Stimulated activated CD4-positive, alpha-beta T cell treated with anti-CD3 and anti-CD28 coated beads, Interleukin-4, amount 100 ng/mL, for 48 hours (primary cell): Measurements from ENCODE around the gene DNASE1L2.
"Not testable (repeated sequence)": the region's sequence is repeated elsewhere in the genome, so short reads cannot be mapped to it uniquely, and the experiment has no call there.

Source experiments
- DNase-seq, 2 donors: peaks; one replicate each; pipeline ENCODE4 v3.0.0-alpha.2; 2020; ENCODE audit warnings: low read depth in 2 of 2

The DNASE1L2 gene

DNA sequence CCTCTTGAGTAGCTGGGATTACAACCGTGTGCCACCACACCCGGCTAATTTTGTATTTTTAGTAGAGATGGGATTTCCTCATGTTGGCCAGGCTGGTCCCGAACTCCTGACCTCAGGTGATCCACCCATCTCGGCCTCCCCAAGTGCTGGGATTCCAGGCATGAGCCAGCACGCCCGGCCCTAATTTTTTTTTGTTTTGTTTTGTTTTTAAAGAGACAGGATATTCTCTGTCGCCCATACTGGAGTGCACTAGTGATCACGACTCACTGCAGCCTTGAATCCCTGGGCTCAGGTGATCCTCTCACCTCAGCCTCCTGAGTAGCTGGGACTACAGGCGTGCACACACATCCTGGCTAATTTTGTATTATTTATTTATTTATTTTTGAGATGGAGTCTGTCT lies 4.1 kb downstream of the DNASE1L2 start:
- DNase-seq = not testable (repeated sequence)

DNA sequence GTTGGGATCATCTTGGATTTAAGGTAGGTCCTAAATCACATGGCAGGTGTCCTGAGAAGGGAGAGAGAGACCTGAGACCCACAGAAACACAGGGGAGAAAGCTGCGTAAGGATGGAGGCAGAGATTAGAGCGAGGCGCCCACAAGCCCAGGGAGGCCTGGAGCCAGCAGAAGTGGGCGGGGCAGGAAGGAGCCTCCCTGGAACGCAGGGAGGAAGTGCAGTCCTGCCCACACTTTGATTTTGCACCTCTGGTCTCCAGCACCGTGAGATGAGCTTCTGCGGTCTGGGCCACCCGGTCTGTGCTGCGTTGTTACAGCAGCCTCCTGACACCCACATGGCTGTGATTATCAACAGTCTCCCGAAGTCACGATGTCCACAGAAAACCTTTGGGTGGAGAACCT lies 6.4 kb downstream of the DNASE1L2 start:
- DNase-seq = no peak

DNA sequence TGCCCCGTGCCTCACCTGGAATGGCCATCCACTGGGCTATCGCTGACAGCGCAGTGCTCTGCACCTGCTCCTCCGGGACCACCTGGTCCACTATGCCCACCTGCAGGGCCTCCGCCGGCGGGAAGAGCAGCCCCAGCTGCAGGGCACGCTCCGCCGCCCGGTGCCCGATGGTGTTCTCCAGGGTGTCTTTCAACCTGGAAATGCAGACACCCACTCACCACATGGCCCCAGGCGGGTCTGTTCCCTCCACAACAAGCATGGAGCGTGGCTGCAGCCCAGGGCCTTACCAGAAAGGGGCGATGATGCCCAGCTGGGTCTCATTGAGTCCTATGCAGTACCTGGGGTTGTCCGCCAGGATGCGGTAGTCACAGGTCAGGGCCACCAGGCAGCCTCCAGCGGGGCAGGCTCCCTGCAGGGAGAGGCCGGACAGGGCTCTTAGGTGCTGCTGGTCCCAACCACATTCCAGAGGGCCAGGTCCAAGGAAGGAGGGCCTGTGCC lies 6.8 kb downstream of the DNASE1L2 start:
- no peak for DNase-seq

DNA sequence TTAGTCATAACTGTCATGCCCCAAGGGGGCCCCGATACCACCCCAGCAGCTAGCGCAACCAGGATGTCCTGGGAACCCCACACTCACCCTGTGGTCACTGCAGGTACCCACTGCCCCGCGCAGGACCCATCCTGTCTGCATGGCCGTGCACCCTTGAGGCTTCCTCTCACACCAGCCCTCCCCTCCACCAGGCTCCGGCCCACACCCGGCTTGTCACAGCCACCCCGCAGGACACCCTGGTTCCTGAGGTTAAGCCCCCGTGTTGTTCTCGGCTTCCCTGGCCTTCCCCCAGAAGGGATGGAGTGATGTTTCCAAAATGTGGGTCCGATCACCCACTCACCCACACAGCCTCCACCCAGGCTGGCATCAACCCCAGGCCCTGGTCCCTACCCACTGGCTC lies 7.5 kb downstream of the DNASE1L2 start:
- DNase-seq = no peak

DNA sequence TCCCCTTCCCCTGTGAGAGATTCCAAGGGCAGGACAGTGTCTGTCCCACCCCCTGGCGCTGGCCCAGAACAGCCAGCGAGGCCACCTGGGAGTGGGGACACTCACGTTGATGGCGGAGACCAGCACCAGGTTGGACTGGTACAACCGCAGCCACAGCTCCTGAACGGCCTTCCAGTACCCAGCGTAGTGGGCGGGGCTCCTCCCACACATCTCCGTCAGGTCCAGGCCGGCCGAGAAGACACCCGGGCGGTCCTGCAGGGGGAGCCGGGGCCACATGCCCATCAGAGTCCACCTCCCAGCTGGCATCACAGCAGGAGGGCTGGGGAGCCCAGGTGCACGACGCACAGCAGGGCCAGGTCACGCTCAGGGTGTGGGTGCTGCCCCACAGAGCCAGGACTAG lies 8.1 kb downstream of the DNASE1L2 start:
- DNase-seq = no peak

DNA sequence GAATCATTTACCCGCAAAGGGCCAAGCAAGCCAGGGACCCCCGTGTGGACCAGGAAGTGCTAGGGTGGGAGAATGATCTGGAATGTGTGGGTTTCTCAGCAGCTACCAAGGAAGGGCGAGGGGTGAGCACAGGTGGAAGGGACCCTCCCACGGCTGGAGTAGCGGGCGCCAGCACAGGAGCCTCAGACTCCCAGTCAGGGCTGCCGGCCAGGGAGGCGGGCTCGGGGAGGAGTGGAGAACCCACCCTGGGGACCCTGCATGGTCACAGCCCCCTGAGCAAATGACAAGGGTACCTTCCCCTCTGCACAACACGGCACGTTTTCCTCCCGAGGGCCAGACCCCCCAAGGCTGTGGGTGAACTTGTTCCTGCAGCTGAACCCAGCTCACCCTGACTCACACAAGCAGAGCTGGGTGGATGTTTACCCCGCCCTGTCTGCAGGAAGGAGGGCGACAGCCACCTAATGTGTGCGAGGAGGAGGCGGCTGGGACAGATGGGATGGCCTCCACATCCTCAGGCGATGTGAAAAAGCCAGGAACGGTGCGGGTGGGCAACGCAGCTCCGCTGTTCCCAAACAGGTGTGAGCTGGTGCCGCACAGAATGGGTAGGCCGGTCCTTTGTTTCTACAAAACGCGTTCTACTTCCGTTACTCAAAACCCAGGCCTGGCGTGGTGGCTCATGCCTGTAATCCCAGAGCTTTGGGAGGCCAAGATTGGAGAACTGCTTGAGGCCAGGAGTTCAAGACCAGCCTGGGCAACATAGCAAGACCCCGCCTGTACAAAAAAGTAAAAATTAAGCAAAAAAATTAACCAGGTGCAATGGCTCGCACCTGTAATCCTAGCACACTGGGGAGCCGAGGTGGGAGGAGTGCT lies 8.9 kb downstream of the DNASE1L2 start:
- no peak for DNase-seq

DNA sequence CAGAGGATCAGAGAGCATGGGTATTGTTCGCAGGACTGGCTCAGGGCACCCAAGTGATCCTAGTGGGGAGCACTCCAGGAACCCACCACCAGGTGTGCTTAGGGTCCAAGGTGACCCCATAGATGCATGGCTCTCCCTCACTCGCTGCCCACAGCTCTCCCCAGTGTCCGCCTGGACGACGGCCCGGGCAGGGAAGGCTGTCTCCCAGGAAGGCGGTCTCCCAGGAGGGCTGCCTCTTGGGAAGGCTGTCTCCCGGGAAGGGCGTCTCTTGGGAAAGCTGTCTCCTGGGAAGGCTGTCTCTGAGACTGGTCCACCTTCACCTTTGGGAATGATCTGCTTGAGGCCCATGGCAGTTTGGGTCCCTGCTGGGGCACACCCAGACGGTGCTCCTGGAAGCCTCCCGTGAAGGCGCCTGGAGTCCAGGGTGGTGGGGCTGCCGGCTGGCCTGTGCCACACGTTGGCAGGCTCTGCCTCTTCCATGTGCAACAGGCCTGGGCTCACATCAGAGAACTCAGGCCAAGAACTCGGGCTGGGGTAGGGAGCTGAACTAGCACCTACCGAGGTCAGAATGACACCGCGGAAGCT lies 10.1 kb downstream of the DNASE1L2 start:
- DNase-seq = no peak

DNA sequence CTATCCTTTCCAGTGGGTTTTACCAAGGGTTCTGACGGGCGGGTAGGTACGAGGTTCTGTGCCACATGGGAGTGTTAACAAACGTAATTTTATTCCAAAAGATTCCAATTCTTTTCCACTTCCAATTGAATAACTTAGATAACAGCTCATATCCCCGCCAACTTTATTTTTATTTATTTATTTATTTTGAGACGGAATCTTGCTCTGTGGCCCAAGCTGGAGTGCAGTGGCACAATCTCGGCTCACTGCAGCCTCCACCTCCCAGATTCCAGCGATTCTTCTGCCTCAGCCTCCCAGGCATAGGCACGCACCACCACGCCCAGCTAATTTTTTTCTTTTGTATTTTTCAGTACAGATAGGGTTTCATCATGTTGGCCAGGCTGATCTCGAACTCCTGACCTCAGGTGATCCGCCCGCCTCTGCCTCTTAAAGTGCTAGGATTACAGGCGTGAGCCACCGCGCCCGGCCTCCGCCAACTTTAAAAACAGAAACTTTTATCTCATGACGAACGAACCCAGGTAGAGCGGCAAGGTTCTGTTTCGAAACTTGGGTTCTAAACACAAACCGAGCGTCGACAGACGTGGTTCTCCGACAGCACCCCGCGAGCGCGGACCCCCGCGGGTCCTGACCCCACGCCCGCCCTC lies 14.5 kb downstream of the DNASE1L2 start:
- DNase-seq = no peak

DNA sequence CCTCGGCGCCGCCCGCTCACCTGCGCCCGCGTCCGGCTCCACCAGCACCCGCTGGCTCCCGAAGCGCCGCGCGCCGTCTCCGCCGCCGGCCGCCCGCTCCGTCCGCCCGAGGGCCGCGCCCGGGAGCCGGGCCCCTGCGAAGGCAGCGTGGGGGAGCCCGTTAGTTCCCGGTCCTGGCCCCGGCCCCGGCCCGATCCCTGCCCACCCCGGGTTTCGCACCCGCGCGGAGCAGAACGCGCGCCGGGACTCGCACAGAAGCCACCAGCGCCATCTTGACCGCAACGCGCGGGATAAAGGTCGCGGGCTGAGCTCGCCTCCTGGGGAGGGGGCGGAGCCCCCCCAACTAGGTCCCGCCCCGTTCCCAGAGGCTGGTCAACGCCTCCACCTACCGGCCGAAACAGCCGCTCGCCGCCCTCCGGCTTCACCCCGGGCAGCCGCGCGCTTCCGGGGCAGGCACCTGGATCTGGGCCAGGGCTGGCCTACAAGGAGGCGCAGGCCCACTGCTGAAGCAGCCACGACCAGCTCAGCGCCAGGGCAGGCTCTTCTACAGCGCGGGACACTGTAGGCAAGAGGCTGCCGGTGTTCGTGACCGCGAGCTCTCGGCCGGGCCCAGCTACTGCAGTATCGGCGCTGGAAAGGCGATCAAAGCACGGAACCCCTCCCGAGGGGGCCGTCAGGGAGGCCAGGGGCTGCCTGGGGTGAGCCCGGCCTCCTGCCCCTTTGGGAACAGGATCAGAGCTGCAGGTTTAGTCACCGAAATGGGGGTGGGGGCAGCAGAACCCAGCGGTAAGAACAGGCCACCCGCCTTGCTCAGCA lies 15.3 kb downstream of the DNASE1L2 start, which contains the start of gene ECI1:
Gene ECI1 (minus strand): TSS at position 292 of the 816 bp plus-strand sequence. CDS start 21 bp downstream, at position 271.
- peak; percentile 75 to 85 for DNase-seq

DNA sequence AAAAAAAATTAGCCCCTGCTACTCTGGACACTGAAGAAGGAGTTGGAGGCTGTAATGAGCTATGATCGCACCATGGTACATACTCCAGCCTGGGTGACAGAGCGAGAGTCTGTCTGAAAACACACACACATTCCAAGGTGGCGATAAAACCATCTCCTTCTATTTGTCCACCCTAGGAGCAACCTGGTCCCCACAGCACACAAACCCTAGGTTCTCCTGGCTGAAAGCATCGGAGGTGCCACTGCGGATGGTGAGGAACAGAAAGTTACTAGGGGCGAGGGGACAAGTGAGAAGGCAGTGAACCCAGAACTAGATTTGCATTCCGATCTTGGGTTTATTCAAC lies 16.5 kb downstream of the DNASE1L2 start:
- no peak for DNase-seq

DNA sequence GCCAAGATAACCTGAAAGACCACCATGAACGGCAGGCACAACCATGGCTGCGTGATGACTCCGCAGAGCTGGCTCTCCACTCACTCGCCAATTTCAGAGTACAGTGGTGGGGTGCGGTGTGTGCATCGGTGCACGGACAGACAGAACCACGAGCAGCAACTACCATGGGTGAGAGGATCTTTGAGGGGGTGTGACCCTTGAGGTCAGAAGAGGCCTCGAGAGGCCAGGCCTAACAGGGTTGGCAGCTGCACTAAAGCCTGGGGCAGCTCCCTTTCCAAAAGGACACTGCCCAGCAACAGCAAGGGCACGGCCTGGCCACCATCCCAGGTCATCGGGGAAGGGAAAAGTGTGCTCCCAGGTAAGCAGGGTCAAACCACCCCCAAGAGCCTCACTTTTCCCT lies 17.0 kb downstream of the DNASE1L2 start:
- DNase-seq = no peak

DNA sequence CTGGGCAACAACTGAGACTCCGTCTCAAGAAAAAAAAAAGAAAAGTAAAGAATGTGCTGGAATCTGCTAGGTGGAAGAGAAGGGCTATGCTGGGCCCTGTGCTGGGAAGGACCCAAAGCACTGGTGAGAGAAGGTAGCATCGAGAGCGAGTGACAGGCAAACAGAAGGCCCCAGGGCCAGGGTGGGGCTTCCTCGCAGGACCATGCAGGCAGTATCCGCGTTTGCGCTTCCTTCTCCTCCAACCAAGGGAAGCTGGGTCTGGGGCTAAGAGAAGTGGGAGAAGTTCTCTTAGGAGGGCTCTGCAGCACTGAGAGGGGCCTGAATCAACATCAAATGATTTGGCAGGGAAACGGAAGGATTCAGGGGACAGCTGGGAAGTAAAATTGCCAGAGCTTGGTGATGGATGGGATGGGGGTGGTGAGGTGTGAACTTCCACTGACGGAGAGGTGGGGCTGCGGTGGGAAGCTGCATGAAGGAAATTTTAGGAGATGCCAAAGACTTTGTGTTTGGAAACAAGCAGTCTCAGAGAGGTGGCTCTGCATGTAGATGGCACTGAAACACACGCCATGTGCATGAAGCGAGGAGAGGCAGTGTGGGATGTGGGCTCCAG lies 20.4 kb downstream of the DNASE1L2 start:
- no peak for DNase-seq

DNA sequence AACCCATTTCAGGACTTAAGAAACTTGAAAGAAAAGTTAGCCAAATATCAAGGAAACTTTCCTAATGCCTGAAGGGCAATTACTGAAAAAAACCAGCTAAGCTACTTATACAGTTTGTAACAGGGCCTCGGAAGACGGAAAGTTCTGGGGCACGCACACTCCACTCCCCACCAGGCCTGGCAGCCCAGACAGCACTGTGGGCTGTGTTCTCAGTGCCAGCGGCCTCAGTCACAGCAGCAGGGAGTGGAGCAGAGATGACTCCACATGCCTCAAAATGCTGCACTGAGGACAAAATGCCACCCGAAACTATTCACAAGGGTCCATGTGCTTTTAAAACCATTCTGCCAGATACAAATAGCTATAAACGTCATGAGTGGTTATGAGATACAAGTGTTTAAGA lies 21.5 kb downstream of the DNASE1L2 start:
- DNase-seq = no peak

DNA sequence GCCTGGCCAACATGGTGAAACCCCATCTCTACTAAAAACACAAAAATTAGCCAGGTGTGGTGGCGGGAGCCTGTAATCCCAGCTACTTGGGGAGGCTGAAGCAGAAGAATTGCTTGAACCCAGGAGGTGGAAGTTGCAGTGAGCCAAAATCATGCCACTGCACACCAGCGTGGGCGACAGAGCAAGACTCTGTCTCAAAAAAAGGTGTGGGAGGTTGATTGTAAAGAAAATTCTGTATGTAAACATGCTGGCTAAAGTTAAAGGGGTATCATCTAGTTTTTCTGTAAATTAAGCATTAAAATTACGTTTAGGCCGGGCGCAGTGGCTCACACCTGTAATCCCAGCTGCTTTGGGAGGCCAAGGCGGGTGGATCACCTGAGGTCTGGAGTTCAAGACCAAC lies 22.3 kb downstream of the DNASE1L2 start:
- DNase-seq = not testable (repeated sequence)

DNA sequence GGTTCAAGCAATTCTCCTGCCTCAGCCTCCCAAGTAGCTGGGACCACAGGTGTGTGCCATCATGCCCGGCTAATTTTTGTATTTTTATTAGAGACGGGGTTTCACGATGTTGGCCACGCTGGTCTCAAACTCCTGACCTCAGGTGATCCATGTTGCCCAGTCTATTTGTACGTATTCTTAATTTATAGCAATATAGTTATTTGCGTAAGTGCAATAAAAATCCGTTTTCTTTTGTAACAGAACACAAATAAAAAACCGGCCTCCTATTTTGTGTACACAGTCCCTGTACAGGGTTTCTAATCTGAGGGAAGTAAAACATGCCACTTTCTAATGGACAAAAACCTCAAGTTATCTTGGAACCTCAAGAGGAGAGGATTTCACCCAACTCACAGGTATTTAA lies 24.0 kb downstream of the DNASE1L2 start:
- DNase-seq = no peak

DNA sequence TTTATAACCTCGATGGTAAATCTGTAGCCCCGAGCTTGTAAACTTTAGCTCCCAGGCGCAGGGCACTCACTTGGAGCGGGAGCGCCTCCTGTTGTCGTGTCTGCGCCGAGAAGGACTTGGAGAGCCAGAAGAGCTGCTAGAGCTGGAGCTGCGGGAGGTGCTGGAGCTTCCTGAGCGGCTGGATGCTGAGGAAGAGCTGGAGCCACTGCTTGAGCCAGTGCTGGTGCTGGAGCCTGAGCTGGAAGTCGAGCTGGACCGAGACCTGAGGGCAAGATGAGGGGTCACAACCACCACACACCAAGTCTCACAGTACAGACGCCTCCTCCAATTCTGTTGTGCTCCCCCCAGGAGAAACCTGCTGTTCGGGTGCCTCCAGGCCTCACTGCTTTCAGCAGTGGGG lies 26.8 kb downstream of the DNASE1L2 start:
- DNase-seq = not testable (repeated sequence)

DNA sequence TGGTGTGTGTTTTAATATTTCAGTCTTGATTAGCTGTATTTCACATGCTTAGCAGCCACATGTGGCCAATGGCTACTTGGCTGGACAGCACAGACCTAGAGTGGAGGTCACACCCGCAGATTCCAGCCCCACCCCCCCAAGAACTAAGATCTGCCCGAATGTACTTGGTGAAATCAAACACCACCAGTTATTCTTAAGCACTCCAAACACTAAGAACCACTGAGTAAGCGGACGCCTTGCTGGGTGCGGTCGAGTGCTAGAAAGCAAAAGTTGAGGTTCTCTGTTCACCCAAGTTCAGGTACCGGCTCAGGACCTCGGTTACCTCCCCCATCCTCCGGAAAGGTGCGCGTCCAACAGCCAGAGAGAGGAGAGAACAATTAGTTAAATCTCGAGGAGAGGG lies 30.6 kb downstream of the DNASE1L2 start:
- DNase-seq = not testable (repeated sequence)

DNA sequence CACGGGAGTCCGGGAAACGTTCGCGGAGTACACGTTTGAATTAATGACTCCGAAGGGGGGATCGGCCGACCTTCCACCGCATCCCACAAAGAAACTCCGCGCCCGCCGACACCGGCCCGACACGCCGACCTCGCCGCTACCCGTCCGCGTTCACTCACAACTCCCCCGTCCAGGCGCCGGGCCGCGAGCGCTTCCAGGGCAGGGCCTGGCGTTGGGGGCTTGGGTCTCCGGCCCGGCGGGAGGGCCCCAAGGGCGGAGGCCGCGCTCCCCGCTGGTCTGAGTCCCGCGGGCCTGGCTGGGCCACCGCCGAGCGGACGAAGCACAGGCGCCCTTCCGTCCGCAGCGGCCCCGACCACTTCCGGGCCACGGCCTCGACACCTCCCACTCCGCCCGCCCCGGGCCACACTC lies 31.3 kb downstream of the DNASE1L2 start:
- not testable (repeated sequence) for DNase-seq

DNA sequence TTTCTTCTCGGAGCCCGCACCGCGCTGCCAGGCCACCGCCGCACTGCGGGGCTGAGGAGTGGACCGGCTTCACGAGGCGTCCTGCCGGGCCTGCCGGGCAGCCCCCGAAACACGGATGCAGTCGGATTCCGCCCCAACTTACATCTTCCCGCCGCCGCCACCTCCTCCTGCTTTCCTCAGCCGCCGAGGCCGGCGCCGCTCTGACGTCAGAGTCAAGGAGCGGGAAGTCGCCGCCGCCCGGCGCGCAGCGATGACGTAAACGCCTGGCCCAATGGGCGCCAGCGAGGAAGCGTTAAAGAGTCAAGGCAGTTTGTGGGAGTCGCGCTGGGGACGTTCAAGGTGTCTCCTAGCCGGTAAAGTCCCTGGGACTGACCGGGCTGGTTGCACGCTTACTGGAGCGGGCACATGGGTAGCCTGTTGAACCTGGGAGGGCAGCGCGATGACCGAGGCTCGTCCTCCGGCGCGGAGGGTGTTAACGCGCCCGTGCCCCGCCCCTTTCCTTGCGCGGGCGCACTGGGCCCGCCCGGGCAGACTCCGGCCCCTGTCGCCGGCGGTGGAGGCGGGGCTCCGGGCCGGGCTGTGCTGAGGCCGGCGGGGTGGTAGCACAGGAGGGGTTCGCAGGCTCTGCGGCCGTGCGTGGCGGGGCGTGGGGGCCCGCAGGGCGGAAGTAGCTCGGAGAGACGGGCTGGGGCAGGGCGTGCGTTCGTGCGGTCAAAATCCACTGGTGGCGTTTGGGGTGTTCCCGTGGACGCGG lies 31.8 kb downstream of the DNASE1L2 start, which contains the start of gene RNPS1:
Gene RNPS1 (minus strand): TSS at position 214 of the 754 bp plus-strand sequence. CDS start 3,483 bp downstream, outside the sequence.
- DNase-seq = peak; percentile 96 to 97

DNA sequence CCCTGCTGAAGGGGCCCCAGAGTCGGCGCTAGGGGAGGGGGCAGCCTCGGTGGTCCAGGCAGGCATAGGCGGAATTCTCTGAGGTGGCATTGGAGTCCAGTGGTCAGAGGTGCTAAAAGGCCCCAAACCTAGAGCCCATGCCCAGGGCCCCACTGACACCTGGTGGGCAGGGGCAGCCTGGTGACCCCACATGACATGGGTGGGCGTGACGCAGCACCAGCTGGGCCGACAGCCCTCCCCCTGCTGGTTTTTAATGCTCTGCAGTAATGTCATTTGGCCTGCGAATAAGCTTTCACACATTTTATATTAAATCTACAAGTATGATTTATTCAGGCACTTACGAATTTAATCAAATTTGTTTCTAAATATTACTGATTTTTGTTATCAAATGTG lies 33.8 kb downstream of the DNASE1L2 start:
- no peak for DNase-seq
